Measurements from ENCODE around the gene RHBDF2. TPM values are rescaled to one million over a fixed set of nuclear protein-coding genes. Genes with fewer than 3 reads are reported as not detected.

RHBDF2 gene
- total RNA-seq, 1 experiment from 2014 or later, result 33.0 TPM

DNA sequence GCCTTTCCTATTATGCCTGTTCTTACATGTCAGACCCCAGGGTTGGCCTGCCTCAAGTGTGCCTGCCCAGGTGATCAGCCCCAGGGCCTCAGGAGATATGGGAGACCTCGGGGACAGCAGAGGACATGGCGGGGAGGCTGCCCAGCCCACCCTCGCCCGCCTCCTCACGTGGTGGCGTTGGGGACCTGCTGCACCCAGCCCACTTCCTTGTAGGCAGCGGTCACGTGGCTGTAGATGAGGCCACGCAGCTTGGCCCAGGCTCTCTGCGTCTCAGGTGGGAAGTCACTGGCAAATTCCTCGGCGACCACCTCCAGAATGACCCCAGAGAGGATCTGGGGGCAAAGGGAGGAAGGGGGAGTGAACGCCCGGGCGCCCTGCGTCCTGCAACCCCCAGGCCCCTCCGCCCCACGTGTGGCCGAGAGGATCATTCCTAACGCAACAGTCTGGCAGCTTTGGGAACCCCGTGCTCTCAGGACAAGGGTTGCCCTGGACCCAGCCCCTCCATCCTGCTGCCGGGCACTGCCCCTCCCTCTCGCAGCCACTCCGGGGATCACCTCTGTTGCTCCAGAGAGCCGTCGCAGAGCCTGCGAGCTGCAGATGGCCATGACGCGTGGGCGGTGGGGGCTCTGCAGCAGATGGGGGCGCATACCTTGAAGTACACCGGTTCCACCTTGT, 29.7 kb upstream of the RHBDF2 start (continued):
- no peak for TF ChIP-seq ZNF138 (CRISPR knock-in tag; conservative IDR thresholded peaks at IDR 0.05)
- no peak for TF ChIP-seq HMGA2 (CRISPR knock-in tag; IDR thresholded peaks at IDR 0.05)
- TF ChIP-seq, protein P1, sequence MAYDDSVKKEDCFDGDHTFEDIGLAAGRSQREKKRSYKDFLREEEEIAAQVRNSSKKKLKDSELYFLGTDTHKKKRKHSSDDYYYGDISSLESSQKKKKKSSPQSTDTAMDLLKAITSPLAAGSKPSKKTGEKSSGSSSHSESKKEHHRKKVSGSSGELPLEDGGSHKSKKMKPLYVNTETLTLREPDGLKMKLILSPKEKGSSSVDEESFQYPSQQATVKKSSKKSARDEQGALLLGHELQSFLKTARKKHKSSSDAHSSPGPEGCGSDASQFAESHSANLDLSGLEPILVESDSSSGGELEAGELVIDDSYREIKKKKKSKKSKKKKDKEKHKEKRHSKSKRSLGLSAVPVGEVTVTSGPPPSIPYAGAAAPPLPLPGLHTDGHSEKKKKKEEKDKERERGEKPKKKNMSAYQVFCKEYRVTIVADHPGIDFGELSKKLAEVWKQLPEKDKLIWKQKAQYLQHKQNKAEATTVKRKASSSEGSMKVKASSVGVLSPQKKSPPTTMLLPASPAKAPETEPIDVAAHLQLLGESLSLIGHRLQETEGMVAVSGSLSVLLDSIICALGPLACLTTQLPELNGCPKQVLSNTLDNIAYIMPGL (CRISPR knock-in tag; IDR thresholded peaks at IDR 0.05), result no peak
- no peak for TF ChIP-seq NR3C1 (CRISPR knock-in tag; conservative IDR thresholded peaks at IDR 0.05; ENCODE audit: low read depth)
- no peak for TF ChIP-seq MXD4 (CRISPR knock-in tag; IDR thresholded peaks at IDR 0.05; ENCODE audit: borderline replicate concordance)
- no peak for TF ChIP-seq ZNF425 (CRISPR knock-in tag; conservative IDR thresholded peaks at IDR 0.05)

DNA sequence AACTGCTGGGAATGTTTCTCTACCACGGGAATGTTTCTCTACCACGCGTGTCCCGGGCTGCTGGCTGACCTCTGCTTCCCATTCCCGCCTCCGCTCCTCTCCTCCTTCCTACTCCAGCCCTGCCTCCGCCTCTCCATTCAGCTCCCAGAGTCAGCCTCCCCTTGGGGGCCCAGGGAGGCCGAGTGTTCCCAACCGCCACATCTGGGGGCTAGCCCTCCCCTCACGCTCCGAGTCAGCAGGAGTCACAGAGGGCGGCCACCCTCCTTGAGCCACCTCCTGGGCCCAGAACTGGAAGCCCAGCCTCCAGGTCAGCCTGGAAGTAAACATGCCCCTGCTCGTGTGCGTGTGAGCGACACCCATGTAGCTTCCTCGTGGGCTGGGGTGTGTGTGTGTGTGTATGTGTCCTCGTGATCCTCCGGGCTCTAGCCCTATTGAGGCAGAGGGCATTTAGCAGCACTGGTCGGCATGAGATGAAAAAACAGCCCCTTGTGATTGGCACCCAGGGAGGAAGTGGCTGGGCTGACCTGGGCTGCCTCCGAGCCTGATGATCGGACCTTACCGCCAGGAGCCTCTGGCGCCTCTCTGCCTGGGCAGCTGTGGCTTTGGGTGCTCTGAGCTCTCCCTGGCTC, 29.0 kb upstream of the RHBDF2 start:
- H3K27ac Mint-ChIP-seq, result peak overlapping the region; percentile 78; the same call in 1 of the 2 replicates
- DNase-seq (ENCODE audit: low spot score) (no peak), ATAC-seq (no peak)
- H3K36me3 Mint-ChIP-seq, result no peaks in the 10 kb centered on the region
- CTCF ChIA-PET, result interaction anchor here (1.1 to 2.9 kb wide), 4 partner anchors 10 to 325 kb away, joined by 4 to 12 read pairs (median 7); partner anchors contain the start of gene PRCD
- H3K9me3 Mint-ChIP-seq, result no peaks in the 10 kb centered on the region
- H3K4me1 Mint-ChIP-seq, result peaks cover 17% of the 10 kb centered on the region
- no peak overlapping the region for H3K4me3 Mint-ChIP-seq
- no peak for TF ChIP-seq TP53 (CRISPR knock-in tag; IDR thresholded peaks at IDR 0.05)
- TF ChIP-seq, protein P2, sequence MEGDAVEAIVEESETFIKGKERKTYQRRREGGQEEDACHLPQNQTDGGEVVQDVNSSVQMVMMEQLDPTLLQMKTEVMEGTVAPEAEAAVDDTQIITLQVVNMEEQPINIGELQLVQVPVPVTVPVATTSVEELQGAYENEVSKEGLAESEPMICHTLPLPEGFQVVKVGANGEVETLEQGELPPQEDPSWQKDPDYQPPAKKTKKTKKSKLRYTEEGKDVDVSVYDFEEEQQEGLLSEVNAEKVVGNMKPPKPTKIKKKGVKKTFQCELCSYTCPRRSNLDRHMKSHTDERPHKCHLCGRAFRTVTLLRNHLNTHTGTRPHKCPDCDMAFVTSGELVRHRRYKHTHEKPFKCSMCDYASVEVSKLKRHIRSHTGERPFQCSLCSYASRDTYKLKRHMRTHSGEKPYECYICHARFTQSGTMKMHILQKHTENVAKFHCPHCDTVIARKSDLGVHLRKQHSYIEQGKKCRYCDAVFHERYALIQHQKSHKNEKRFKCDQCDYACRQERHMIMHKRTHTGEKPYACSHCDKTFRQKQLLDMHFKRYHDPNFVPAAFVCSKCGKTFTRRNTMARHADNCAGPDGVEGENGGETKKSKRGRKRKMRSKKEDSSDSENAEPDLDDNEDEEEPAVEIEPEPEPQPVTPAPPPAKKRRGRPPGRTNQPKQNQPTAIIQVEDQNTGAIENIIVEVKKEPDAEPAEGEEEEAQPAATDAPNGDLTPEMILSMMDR (IDR thresholded peaks at IDR 0.05), result no peak
- no peak for TF ChIP-seq ZNF121 (CRISPR knock-in tag; IDR thresholded peaks at IDR 0.05)
- TF ChIP-seq ARID4B (CRISPR knock-in tag; IDR thresholded peaks at IDR 0.05; ENCODE audit: borderline replicate concordance), result no peak
- TF ChIP-seq FOXJ3 (CRISPR knock-in tag; IDR thresholded peaks at IDR 0.05; ENCODE audit: borderline replicate concordance), result no peak
- no peak for TF ChIP-seq MAX (CRISPR knock-in tag; IDR thresholded peaks at IDR 0.05)
- TF ChIP-seq, protein P3, sequence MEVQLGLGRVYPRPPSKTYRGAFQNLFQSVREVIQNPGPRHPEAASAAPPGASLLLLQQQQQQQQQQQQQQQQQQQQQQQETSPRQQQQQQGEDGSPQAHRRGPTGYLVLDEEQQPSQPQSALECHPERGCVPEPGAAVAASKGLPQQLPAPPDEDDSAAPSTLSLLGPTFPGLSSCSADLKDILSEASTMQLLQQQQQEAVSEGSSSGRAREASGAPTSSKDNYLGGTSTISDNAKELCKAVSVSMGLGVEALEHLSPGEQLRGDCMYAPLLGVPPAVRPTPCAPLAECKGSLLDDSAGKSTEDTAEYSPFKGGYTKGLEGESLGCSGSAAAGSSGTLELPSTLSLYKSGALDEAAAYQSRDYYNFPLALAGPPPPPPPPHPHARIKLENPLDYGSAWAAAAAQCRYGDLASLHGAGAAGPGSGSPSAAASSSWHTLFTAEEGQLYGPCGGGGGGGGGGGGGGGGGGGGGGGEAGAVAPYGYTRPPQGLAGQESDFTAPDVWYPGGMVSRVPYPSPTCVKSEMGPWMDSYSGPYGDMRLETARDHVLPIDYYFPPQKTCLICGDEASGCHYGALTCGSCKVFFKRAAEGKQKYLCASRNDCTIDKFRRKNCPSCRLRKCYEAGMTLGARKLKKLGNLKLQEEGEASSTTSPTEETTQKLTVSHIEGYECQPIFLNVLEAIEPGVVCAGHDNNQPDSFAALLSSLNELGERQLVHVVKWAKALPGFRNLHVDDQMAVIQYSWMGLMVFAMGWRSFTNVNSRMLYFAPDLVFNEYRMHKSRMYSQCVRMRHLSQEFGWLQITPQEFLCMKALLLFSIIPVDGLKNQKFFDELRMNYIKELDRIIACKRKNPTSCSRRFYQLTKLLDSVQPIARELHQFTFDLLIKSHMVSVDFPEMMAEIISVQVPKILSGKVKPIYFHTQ (CRISPR knock-in tag; IDR thresholded peaks at IDR 0.05), result no peak
- TF ChIP-seq, protein P4, sequence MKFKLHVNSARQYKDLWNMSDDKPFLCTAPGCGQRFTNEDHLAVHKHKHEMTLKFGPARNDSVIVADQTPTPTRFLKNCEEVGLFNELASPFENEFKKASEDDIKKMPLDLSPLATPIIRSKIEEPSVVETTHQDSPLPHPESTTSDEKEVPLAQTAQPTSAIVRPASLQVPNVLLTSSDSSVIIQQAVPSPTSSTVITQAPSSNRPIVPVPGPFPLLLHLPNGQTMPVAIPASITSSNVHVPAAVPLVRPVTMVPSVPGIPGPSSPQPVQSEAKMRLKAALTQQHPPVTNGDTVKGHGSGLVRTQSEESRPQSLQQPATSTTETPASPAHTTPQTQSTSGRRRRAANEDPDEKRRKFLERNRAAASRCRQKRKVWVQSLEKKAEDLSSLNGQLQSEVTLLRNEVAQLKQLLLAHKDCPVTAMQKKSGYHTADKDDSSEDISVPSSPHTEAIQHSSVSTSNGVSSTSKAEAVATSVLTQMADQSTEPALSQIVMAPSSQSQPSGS (CRISPR knock-in tag; IDR thresholded peaks at IDR 0.05; ENCODE audit: borderline replicate concordance, low read depth), result no peak
- POLR2A ChIA-PET, result no interaction called here
- peaks cover 4% of the 10 kb centered on the region for H3K27me3 Mint-ChIP-seq (ENCODE audit: low read depth)

Data from WTC11 (cell line).